HG03175 (cell line): ENCODE data around the gene FAT4.

Experiments used
- ATAC-seq: cut with Tn5 transposase; IDR thresholded peaks from one replicate; pipeline ENCODE4 v1.9.1; 2021; ENCODE audit warnings: mild to moderate bottlenecking, moderate library complexity; ENCODE audit not compliant: unreplicated experiment

FAT4 gene, protein sequence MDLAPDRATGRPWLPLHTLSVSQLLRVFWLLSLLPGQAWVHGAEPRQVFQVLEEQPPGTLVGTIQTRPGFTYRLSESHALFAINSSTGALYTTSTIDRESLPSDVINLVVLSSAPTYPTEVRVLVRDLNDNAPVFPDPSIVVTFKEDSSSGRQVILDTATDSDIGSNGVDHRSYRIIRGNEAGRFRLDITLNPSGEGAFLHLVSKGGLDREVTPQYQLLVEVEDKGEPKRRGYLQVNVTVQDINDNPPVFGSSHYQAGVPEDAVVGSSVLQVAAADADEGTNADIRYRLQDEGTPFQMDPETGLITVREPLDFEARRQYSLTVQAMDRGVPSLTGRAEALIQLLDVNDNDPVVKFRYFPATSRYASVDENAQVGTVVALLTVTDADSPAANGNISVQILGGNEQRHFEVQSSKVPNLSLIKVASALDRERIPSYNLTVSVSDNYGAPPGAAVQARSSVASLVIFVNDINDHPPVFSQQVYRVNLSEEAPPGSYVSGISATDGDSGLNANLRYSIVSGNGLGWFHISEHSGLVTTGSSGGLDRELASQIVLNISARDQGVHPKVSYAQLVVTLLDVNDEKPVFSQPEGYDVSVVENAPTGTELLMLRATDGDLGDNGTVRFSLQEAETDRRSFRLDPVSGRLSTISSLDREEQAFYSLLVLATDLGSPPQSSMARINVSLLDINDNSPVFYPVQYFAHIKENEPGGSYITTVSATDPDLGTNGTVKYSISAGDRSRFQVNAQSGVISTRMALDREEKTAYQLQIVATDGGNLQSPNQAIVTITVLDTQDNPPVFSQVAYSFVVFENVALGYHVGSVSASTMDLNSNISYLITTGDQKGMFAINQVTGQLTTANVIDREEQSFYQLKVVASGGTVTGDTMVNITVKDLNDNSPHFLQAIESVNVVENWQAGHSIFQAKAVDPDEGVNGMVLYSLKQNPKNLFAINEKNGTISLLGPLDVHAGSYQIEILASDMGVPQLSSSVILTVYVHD (N-terminal part only)

GRCh38 chr4:125314676-125315575 is at the start of gene FAT4:
FAT4 (plus strand) TSS chr4:125314955; CDS start chr4:125316412, 1,457 bp downstream.
- peak; percentile 67 for ATAC-seq

GRCh38 chr4:125265846-125266245 is 48.9 kb upstream of the FAT4 start:
- no peak for ATAC-seq

GRCh38 chr4:125266901-125267604 is 47.7 kb upstream of the FAT4 start:
- ATAC-seq: no peak

DNA sequence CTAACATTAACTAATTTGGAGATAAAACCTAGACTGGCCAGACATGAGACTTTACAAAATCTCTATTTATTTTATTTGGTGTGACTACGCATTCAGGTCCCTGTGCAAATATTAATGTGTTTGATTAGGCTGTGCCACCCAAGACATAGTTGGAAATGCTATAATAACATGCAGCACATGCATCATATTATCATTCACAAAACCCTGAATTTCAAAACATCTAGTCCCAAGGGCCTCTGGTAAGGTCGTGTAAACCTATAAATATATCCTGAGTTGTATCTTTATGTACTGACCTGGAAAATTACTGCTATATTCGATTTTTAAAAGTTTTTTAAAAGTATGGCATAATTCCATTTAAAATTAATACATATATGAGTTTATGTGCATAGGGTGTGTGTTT is 47.1 kb upstream of the FAT4 start:
- ATAC-seq: no peak

DNA sequence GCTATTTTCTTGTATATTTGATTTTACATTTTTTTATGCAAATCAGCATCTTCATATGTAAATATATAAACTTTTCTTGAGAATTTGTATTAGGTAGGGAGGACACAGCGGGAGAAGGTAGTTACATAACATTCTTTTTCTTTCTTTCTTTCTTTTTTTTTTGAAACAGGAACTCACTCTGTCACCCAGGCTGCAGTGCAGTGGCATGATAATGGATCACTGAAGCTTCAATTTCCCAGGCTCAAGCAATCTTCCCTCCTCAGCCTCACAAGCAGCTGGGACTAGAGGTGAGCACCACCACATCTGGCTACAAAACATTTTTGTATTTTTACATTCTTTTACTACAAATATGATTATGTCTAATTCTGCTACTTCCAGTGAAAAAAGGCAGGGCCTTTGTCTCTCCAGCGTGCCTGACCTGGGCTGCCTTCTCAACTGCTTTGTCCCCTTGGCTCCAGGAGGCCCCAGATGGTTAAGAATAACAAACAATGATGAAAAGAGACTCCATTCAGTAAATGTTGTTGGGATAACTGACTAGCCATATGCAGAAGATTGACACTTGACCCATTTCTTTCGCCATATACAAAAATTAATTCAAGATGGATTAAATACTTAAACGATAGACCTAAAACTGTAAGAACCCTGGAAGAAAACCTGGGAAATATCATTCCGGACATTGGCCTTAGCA is 46.5 kb upstream of the FAT4 start:
- no peak for ATAC-seq

DNA sequence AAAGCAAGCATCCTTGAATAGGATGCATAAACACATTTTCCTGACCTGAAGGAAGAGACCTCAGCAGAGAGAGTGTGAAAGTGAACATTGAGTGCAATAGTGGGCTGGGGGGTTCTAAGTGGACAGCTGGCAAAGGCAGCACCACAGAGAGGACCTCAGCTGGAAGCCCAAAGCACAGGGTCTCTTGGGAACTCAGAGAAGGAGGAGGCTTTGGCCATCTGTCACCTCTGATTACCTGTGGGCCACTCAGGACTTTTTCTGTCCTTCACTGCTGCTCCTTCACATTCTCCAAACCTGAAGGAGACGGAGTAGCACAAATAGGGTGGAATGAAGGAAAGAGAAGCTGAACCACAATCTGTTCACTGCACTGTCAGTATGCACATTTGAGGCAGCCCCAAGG is 37.9 kb upstream of the FAT4 start:
- no peak for ATAC-seq

GRCh38 chr4:125277790-125278189 is 37.0 kb upstream of the FAT4 start:
- no peak for ATAC-seq

- ATAC-seq: no peak
Measured at GRCh38 chr4:125280892-125281403, 33.8 kb upstream of the FAT4 start.

DNA sequence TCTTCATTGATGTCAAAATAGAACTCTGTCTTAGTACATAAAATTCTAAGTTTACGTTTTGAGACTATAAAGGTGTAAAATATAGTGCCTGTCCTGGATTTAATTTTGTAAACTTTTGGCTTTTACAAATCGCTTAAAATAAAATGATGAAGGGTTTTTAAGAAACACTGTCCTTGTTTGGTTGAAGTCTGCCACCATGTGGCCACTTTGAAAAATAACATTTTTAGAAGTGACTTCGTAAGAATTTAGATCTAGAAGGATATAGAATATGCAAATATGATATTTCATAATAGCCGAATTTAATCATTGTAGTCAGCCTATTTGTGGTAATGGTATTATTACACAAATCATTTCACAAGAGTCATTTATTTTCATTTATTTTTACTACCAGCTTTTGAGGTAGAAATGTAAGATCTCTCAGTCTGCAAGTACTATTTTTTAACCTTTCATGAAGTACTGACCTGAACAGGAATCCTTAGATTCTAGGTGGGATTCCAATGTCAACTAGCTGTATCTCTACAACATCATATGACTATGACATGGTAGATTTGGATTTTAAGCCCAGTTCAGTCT is 31.0 kb upstream of the FAT4 start:
- peak; percentile 58 for ATAC-seq

DNA sequence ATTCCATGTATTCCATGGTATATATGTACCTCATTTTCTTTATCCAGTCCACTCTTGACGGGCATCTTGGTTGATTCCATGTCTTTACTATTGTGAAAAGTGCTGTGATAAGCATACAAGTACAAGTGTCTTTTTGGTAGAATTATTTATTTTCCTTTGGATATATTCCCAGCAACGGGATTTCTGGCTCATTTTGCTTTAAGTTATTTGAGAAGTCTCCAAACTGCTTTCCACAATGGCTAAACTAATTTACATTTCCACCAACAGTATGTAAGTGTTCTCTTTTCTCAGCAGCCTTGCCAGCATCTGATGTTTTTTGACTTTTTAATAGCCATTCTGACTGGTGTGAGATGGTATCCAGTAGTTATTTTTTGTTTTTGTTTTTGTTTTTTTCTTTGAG is 17.6 kb upstream of the FAT4 start:
- no peak for ATAC-seq

GRCh38 chr4:125303058-125303457 is 11.7 kb upstream of the FAT4 start:
- ATAC-seq: no peak

GRCh38 chr4:125303821-125304220 is 10.9 kb upstream of the FAT4 start:
- no peak for ATAC-seq

- no peak for ATAC-seq
Measured at GRCh38 chr4:125306112-125306511, 8.6 kb upstream of the FAT4 start.

DNA sequence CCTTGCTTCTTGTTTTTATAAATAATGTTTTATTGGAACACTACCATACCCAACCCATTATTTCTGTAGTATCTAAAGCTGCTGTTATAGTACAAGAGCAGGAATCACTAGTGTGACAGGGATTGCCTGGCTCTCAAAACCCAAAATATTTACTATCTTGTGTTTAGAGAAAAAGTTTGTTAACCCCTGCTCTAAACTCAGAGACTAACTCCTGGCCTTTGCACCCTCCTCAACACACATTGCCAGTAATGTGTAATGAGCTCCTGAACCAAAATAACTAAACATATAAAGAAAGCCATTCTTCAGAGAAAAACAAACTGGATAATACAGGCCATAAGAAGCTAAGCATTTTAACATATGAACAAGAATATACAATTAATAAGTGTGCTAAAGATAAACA is 8.2 kb upstream of the FAT4 start:
- ATAC-seq: no peak

DNA sequence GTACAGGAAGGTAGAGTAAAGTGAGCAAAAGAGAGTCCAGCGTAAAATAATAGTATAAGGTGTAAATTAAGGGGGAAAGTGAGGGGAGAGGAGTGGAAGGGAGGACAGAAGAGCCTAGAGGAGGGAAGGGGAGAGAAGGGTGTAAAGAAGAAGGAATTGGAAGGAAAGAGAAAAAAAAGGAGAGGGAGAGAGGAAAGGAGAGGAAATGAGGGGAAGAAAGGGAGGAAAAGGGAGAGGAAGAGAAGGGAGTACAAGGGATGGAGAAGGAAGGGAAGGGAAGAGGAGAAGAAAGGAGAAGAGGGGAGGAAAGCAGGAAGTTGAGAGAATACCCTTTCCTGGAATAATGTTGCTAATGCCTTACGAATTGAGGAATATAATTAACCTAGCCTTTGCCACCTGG is 3.3 kb upstream of the FAT4 start:
- ATAC-seq: no peak

GRCh38 chr4:125313497-125313896 is 1.3 kb upstream of the FAT4 start:
- ATAC-seq: peak; percentile 55

DNA sequence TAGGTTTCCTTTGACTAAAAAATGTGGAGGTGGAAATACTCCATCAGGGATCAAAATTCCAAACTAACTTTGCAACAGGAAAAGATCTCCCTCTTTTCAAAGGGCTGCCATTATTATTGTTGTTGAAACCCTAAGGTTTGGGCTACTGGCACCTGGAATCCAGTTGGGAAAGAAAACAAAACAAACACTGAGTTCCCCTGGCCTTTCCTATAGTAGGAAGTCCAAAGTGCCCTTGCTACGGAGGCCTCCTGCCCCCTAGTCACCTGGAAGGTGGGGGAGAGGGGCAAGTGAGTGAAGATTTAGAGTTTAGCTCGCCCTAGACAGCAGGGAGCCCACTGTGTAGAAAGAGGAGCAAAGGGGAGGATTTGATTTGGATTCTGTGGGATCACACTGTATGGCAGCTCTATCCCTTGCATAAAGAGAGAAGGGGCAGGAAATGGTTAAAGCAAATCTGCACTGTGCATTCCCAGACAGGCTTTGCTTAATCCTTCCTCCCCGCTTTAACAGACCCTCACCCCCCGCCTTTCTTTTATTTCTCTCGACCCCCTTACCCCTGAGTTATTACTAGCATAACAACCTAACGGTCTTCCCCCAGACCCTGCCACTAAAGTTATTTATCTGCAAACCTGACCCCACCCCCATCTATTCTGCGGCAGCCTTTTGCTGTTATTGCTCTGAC is 627 bp upstream of the FAT4 start:
- no peak for ATAC-seq
